HepG2 (cell line): ENCODE results near the gene NFATC4. TPM values are rescaled to one million over a fixed set of nuclear protein-coding genes. Genes with fewer than 3 reads are reported as not detected.

Source experiments
- MIER2 ChIP-seq: IDR thresholded peaks from 2 replicates; pipeline ENCODE4 v1.6.1; 2016; ENCODE audit warnings: missing biosample characterization, missing genetic modification reagents
- PRPF4 ChIP-seq: fragments of 200-400 bp; formaldehyde crosslinking; IDR thresholded peaks from 2 replicates; pipeline ENCODE4 v1.6.1; 2016; ENCODE audit warnings: low read length, low read depth; ENCODE audit not compliant: poor library complexity, severe bottlenecking
- RERE ChIP-seq: IDR thresholded peaks from 2 replicates; pipeline ENCODE4 v1.6.1; 2016; ENCODE audit warnings: low read depth, missing genetic modification reagents, missing compliant biosample characterization
- RXRB ChIP-seq: IDR thresholded peaks from 2 replicates; pipeline ENCODE4 v1.6.1; 2016; ENCODE audit warnings: borderline replicate concordance, missing genetic modification reagents, missing compliant biosample characterization
- SNAPC5 ChIP-seq: sonication (generic); formaldehyde crosslinking; IDR thresholded peaks from 2 replicates; pipeline ENCODE4 v1.8.1; 2023; ENCODE audit warnings: mild to moderate bottlenecking, missing genetic modification reagents, borderline replicate concordance
- TEAD2 ChIP-seq: sonication (generic); formaldehyde crosslinking; IDR thresholded peaks from 2 replicates; pipeline ENCODE4 v1.9.0; 2021; ENCODE audit warnings: missing genetic modification reagents
- TIGD3 ChIP-seq: sonication (generic); formaldehyde crosslinking; IDR thresholded peaks from 2 replicates; pipeline ENCODE4 v1.5.1; 2020; ENCODE audit warnings: mild to moderate bottlenecking, missing genetic modification reagents, borderline replicate concordance
- TOPORS ChIP-seq: sonication (generic); formaldehyde crosslinking; IDR thresholded peaks from 2 replicates; pipeline ENCODE4 v1.8.0; 2023; ENCODE audit warnings: mild to moderate bottlenecking, missing genetic modification reagents
- ZBED4 ChIP-seq: sonication (generic); formaldehyde crosslinking; IDR thresholded peaks from 2 replicates; pipeline ENCODE4 v1.4.0; 2020; ENCODE audit warnings: missing genetic modification reagents, borderline replicate concordance
- ZFP36L2 ChIP-seq: sonication (generic); formaldehyde crosslinking; IDR thresholded peaks from 2 replicates; pipeline ENCODE4 v1.4.0; 2020; ENCODE audit warnings: missing genetic modification reagents
- ZNF101 ChIP-seq: sonication (generic); formaldehyde crosslinking; IDR thresholded peaks from 2 replicates; pipeline ENCODE4 v1.4.0; 2020; ENCODE audit warnings: mild to moderate bottlenecking, low read depth, missing genetic modification reagents, borderline replicate concordance
- ZNF224 ChIP-seq: sonication (generic); formaldehyde crosslinking; IDR thresholded peaks from 2 replicates; pipeline ENCODE4 v1.5.0; 2020; ENCODE audit warnings: mild to moderate bottlenecking, missing genetic modification reagents
- ZNF282 ChIP-seq: fragments of 450-650 bp; IDR thresholded peaks from 2 replicates; pipeline ENCODE4 v1.6.1; 2018; ENCODE audit not compliant: partially characterized antibody
- ZNF331 ChIP-seq: sonication (generic); formaldehyde crosslinking; IDR thresholded peaks from 2 replicates; pipeline ENCODE4 v1.4.0; 2020; ENCODE audit warnings: missing genetic modification reagents
- ZNF446 ChIP-seq: sonication (generic); formaldehyde crosslinking; IDR thresholded peaks from 2 replicates; pipeline ENCODE4 v1.5.0; 2020; ENCODE audit warnings: mild to moderate bottlenecking, missing genetic modification reagents
- ZNF547 ChIP-seq: sonication (generic); formaldehyde crosslinking; IDR thresholded peaks from 2 replicates; pipeline ENCODE4 v1.5.1; 2020; ENCODE audit warnings: mild to moderate bottlenecking, missing genetic modification reagents
- ZNF576 ChIP-seq: sonication (generic); formaldehyde crosslinking; IDR thresholded peaks from 2 replicates; pipeline ENCODE4 v1.4.0; 2020; ENCODE audit warnings: mild to moderate bottlenecking, missing genetic modification reagents
- ZNF724P ChIP-seq: sonication (generic); formaldehyde crosslinking; IDR thresholded peaks from 2 replicates; pipeline ENCODE4 v1.8.0; 2022; ENCODE audit warnings: missing genetic modification reagents, borderline replicate concordance
- ZNF879 ChIP-seq: sonication (generic); formaldehyde crosslinking; IDR thresholded peaks from 2 replicates; pipeline ENCODE4 v1.8.1; 2023; ENCODE audit warnings: missing genetic modification reagents
- polyA plus RNA-seq, 8 experiments: library from polyadenylated mRNA; depleted of rRNA in 3 of 8; stranded (reverse) in 7 of 8; unstranded in 1 of 8; fragments of >200 nt; fragmentation: Illumina TruSeq in 4 of 8; extraction: Trizol in 4 of 8; gene quantifications; 2 replicates each; pipeline versions ENCODE4 v1.2.1 to v1.2.3, GENCODE V29; 2011 to 2016; ENCODE audit warnings: low read depth in 4 of 8, missing spikeins in 1 of 8, mixed read lengths in 1 of 8; ENCODE audit not compliant: insufficient read depth in 1 of 8
- total RNA-seq, 5 experiments: library from RNA; depleted of rRNA; stranded (reverse); fragments of >200 nt; fragmentation: Illumina TruSeq; extraction: Trizol; gene quantifications; 2 replicates each; pipeline ENCODE4 v1.2.3, GENCODE V29; 2016; ENCODE audit warnings: low read depth in 1 of 5

NFATC4 gene
- total and polyA plus RNA-seq, 2 of the 13 experiments (the other 11 are each of a cell fraction or from before 2014, with no cell fraction given), result 0.04 to 0.15 TPM

- no peak for TF ChIP-seq PRPF4
- no peak for TF ChIP-seq ZNF282
- TF ChIP-seq ZNF101 (CRISPR knock-in tag), result no peak
- TF ChIP-seq RXRB (CRISPR knock-in tag), result no peak
- TF ChIP-seq ZBED4 (CRISPR knock-in tag), result no peak
- TF ChIP-seq TEAD2 (CRISPR knock-in tag), result 0 out of 2 replicates have a peak, but pooled peaks have one; percentile 32
- no peak for TF ChIP-seq ZNF331 (CRISPR knock-in tag)
- TF ChIP-seq ZNF724P (CRISPR knock-in tag), result peak; percentile 20; the same call in 1 of the 2 replicates
- TF ChIP-seq ZNF547, result peak; percentile 48; the same call in 1 of the 2 replicates
- no peak for TF ChIP-seq TOPORS (CRISPR knock-in tag)
- TF ChIP-seq ZFP36L2 (CRISPR knock-in tag), result no peak
- TF ChIP-seq TIGD3 (CRISPR knock-in tag), result no peak
- peak; percentile 57; the same call in 1 of the 2 replicates for TF ChIP-seq ZNF446 (CRISPR knock-in tag)
- TF ChIP-seq SNAPC5 (CRISPR knock-in tag), result 0 out of 2 replicates have a peak, but pooled peaks have one; percentile 23
- no peak for TF ChIP-seq ZNF224
- TF ChIP-seq RERE (CRISPR knock-in tag), result no peak
- no peak for TF ChIP-seq ZNF576 (CRISPR knock-in tag)
- TF ChIP-seq ZNF879 (CRISPR knock-in tag), result no peak
- no peak for TF ChIP-seq MIER2 (CRISPR knock-in tag)
These were observed 29.8 kb downstream of the NFATC4 start (continued) for GRCh38 chr14:24397639-24398292.
